Neural progenitor cell (in vitro differentiated cells): ENCODE results near the gene NBDY. TPM values are rescaled to one million over a fixed set of nuclear protein-coding genes. Genes with fewer than 3 reads are reported as not detected.
"Not testable (repeated sequence)": the region's sequence is repeated elsewhere in the genome, so short reads cannot be mapped to it uniquely, and the experiment has no call there.

ENCODE experiments used
- DNase-seq: peaks from one replicate; pipeline ENCODE4 v3.0.0-alpha.2; 2016; ENCODE audit warnings: low spot score
- H2AFZ ChIP-seq: fragments of 200-600 bp; sonication (generic); replicated peaks from 2 replicates; pipeline ENCODE4 v1.6.1; 2016; ENCODE audit warnings: antibody characterized with exemption
- H3F3A ChIP-seq: fragments of 200-600 bp; sonication (generic); 2 replicates; pipeline ENCODE4 v1.6.1; 2016; ENCODE audit warnings: antibody characterized with exemption, low read depth
- H3K27ac ChIP-seq: fragments of 200-600 bp; sonication (generic); 2 replicates; pipeline ENCODE4 v1.5.1; 2016; ENCODE audit warnings: mild to moderate bottlenecking
- H3K27me3 ChIP-seq: fragments of 200-600 bp; sonication (generic); 2 replicates; pipeline ENCODE4 v1.6.1; 2016; ENCODE audit warnings: mild to moderate bottlenecking, moderate library complexity
- H3K36me3 ChIP-seq: fragments of 200-600 bp; sonication (generic); 2 replicates; pipeline ENCODE4 v1.5.1; 2016
- H3K4me1 ChIP-seq: fragments of 200-600 bp; sonication (generic); 2 replicates; pipeline ENCODE4 v1.6.1; 2016; ENCODE audit warnings: mixed run types
- H3K4me2 ChIP-seq: fragments of 200-600 bp; sonication (generic); 2 replicates; pipeline ENCODE4 v1.6.1; 2016
- H3K4me3 ChIP-seq: fragments of 200-600 bp; sonication (generic); 2 replicates; pipeline ENCODE4 v1.5.1; 2016
- H3K79me2 ChIP-seq: fragments of 200-600 bp; sonication (generic); 2 replicates; pipeline ENCODE4 v1.6.1; 2016; ENCODE audit warnings: low read depth
- H3K9ac ChIP-seq: fragments of 200-600 bp; sonication (generic); 2 replicates; pipeline ENCODE4 v1.6.1; 2016
- H3K9me3 ChIP-seq: fragments of 200-600 bp; sonication (generic); 2 replicates; pipeline ENCODE4 v1.5.1; 2016; ENCODE audit warnings: low read depth
- H4K20me1 ChIP-seq: fragments of 200-600 bp; sonication (generic); 2 replicates; pipeline ENCODE4 v1.6.1; 2016; ENCODE audit warnings: low read depth
- H3K27ac Mint-ChIP-seq: 3 replicates; pipeline ENCODE4 v1.8.0; 2021; ENCODE audit warnings: mixed read lengths
- H3K27me3 Mint-ChIP-seq: 2 replicates; pipeline ENCODE4 v1.8.0; 2022; ENCODE audit warnings: low read depth, mild to moderate bottlenecking, inconsistent platforms, moderate library complexity, mixed read lengths; ENCODE audit not compliant: insufficient read depth
- H3K36me3 Mint-ChIP-seq: 3 replicates; pipeline ENCODE4 v1.8.0; 2021; ENCODE audit warnings: mixed read lengths
- H3K4me1 Mint-ChIP-seq: 3 replicates; pipeline ENCODE4 v1.8.0; 2021; ENCODE audit warnings: mixed read lengths
- H3K4me3 Mint-ChIP-seq: 3 replicates; pipeline ENCODE4 v1.8.0; 2021; ENCODE audit warnings: mild to moderate bottlenecking, moderate library complexity, mixed read lengths
- H3K9me3 Mint-ChIP-seq: 3 replicates; pipeline ENCODE4 v1.8.0; 2020; ENCODE audit warnings: mixed read lengths
- CTCF ChIP-seq: fragments of 200-600 bp; sonication (generic); IDR thresholded peaks from 2 replicates; pipeline ENCODE4 v1.5.1; 2017; ENCODE audit warnings: antibody characterized with exemption, mild to moderate bottlenecking
- EZH2 ChIP-seq: fragments of 200-600 bp; sonication (generic); IDR thresholded peaks from 2 replicates; pipeline ENCODE4 v1.6.1; 2017; ENCODE audit warnings: antibody characterized with exemption, mild to moderate bottlenecking, moderate library complexity
- EZH2phosphoT487 ChIP-seq: fragments of 200-600 bp; sonication (generic); IDR thresholded peaks from 2 replicates; pipeline ENCODE4 v1.6.1; 2017; ENCODE audit warnings: antibody characterized with exemption
- total RNA-seq: library from RNA; depleted of rRNA; stranded (reverse); fragments of >200 nt; gene quantifications from 2 replicates; pipeline ENCODE4 v1.2.3, GENCODE V29; 2015; ENCODE audit warnings: low replicate concordance

NBDY gene
- total RNA-seq, 1 donor from 2014 or later, result 12.2 TPM

DNA sequence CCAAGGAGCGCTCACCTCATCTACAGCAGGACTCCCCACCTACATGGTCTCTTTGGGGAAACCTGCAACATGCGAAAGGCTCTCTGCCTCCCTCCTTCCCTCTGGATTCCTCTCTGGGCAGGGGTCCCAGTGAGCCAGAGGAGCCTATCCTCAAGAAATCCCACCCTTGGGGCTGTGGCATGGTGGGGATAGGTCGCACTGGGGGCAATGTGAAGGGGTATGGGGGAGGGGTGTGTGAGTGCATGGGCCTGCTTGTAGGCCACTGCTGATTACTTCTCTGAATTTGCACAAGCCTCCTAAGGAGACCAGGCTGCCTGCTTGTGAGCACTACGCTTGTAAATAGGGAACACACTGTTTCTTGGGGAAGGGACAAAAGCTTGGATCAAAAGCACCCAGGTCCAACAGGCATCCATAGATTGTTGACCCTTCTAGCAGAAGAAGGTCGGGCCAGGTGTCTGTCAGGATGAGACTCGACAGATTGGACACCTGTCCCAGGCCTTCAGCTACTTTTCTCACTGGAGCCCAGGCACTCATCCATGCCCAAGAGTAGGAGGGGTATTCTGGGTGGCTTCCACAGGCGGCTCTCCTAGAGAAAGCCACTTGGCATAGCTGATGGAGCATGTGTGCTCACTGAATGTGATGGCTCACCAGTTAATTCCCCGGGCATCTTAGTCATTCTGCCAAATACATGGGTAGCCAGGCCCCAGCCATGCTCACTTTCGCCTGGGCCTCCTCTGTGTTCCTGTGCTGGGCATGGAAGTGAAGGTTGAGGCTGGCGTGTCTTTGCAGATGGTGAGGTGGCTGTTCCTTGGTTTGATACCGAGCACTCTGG lies 75.0 kb downstream of the NBDY start:
- DNase-seq, result no peak
- Histone ChIP-seq H2AFZ (no peak overlapping the region), H3K27ac (peak overlapping the region; percentile 81), H3K4me2 (peak overlapping the region; percentile 47), H3K9ac (no peak overlapping the region), H3K79me2 (peaks cover 30% of the 10 kb centered on the region), H3K4me1 (peaks cover 13% of the 10 kb centered on the region), H3K27me3 (no peaks in the 10 kb centered on the region), H3K36me3 (no peaks in the 10 kb centered on the region), H3K4me3 (peak overlapping the region; percentile 24), H3F3A (peaks cover 13% of the 10 kb centered on the region), H3K9me3 (no peaks in the 10 kb centered on the region), H4K20me1 (no peaks in the 10 kb centered on the region)
- Mint-ChIP-seq H3K4me3 (no peak overlapping the region), H3K27ac (peak overlapping the region; percentile 14), H3K4me1 (peaks cover 4% of the 10 kb centered on the region), H3K9me3 (peaks cover 32% of the 10 kb centered on the region), H3K36me3 (peaks cover 22% of the 10 kb centered on the region), H3K27me3 (peaks cover 7% of the 10 kb centered on the region)
- TF ChIP-seq EZH2 (no peak), EZH2phosphoT487 (no peak), CTCF (no peak)

GRCh38 chrX:56804867-56805266 lies 75.8 kb downstream of the NBDY start:
- no peaks in the 10 kb centered on the region for H3K4me1 Mint-ChIP-seq
- peaks cover 18% of the 10 kb centered on the region for H3K36me3 Mint-ChIP-seq
- Histone ChIP-seq H3K27me3 (no peaks in the 10 kb centered on the region), H3K79me2 (peaks cover 37% of the 10 kb centered on the region), H2AFZ (no peak overlapping the region), H3K36me3 (no peaks in the 10 kb centered on the region), H3F3A (peaks cover 13% of the 10 kb centered on the region), H3K4me2 (no peak overlapping the region), H3K9ac (no peak overlapping the region), H3K4me3 (no peak overlapping the region), H4K20me1 (no peaks in the 10 kb centered on the region), H3K27ac (no peak overlapping the region), H3K4me1 (peaks cover 11% of the 10 kb centered on the region), H3K9me3 (no peaks in the 10 kb centered on the region)
- TF ChIP-seq CTCF (no peak), EZH2 (no peak), EZH2phosphoT487 (no peak)
- H3K27me3 Mint-ChIP-seq, result peaks cover 4% of the 10 kb centered on the region
- H3K4me3 Mint-ChIP-seq, result no peak overlapping the region
- no peak overlapping the region for H3K27ac Mint-ChIP-seq
- H3K9me3 Mint-ChIP-seq, result peaks cover 35% of the 10 kb centered on the region
- DNase-seq, result no peak

DNA sequence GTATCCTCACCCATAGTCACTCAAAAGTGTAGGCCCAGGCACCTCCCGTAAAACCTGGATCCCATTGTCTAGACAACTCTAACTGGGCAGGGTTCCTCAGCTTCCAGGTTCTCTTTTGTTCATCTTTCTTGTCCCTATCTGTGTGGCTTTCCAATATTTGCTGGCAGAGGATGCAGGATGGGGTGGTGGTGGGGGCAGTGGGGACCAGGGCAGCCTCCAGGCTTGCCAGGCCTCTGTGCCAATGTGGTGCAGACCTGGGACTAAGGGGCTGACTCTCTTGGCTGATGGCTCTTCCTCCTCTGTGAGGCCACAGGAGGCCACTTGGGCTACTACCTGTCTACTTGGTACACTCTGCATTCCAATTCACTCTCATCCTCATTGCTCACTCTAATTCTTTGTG lies 76.4 kb downstream of the NBDY start:
- Mint-ChIP-seq H3K4me3 (no peak overlapping the region), H3K9me3 (peaks cover 40% of the 10 kb centered on the region), H3K27me3 (peaks cover 4% of the 10 kb centered on the region), H3K27ac (no peak overlapping the region), H3K36me3 (peaks cover 18% of the 10 kb centered on the region), H3K4me1 (no peaks in the 10 kb centered on the region)
- H2AFZ ChIP-seq, result no peak overlapping the region
- peaks cover 13% of the 10 kb centered on the region for H3F3A ChIP-seq
- peaks cover 9% of the 10 kb centered on the region for H3K4me1 ChIP-seq
- H3K9me3 ChIP-seq, result no peaks in the 10 kb centered on the region
- H3K27me3 ChIP-seq, result no peaks in the 10 kb centered on the region
- H3K9ac ChIP-seq, result no peak overlapping the region
- no peak overlapping the region for H3K27ac ChIP-seq
- no peak overlapping the region for H3K4me2 ChIP-seq
- TF ChIP-seq CTCF (no peak), EZH2 (no peak), EZH2phosphoT487 (no peak)
- no peaks in the 10 kb centered on the region for H3K36me3 ChIP-seq
- DNase-seq, result no peak
- no peaks in the 10 kb centered on the region for H4K20me1 ChIP-seq
- peaks cover 42% of the 10 kb centered on the region for H3K79me2 ChIP-seq
- H3K4me3 ChIP-seq, result no peak overlapping the region

DNA sequence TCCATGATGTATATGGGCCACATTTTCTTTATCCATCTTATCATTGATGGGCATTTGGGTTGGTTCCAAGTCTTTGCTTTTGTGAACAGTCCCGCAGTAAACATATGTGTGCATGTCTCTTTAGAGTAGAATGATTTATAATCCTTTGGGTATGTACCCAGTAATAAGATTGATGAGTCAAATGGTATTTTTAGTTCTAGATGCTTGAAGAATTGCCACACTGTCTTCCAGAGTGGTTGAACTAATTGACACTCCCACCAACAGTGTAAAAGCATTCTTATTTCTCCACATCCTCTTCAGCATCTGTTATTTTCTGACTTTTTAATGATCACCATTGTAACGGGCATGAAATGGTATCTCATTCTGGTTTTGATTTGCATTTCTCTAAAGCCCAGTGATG lies 77.1 kb downstream of the NBDY start:
- not testable (repeated sequence) for H3K4me3 Mint-ChIP-seq, H3K27ac ChIP-seq, H3K27me3 Mint-ChIP-seq, H2AFZ ChIP-seq, H3K9ac ChIP-seq, H3K4me2 ChIP-seq, H3K4me3 ChIP-seq, H3K4me1 Mint-ChIP-seq, DNase-seq, H3K27me3 ChIP-seq, H3K9me3 ChIP-seq, H3K4me1 ChIP-seq, H3K36me3 ChIP-seq, H4K20me1 ChIP-seq, H3K27ac Mint-ChIP-seq
- Mint-ChIP-seq H3K36me3 (peaks cover 18% of the 10 kb centered on the region), H3K9me3 (peaks cover 44% of the 10 kb centered on the region)
- peaks cover 46% of the 10 kb centered on the region for H3K79me2 ChIP-seq
- H3F3A ChIP-seq, result peaks cover 13% of the 10 kb centered on the region
